ENCODE measurements around the gene OCRL. TPM values are rescaled to one million over a fixed set of nuclear protein-coding genes. Genes with fewer than 3 reads are reported as not detected.

The OCRL gene
- total and polyA plus RNA-seq, 4 donors, result 3.1 to 13.1 (median 5.7) TPM

DNA sequence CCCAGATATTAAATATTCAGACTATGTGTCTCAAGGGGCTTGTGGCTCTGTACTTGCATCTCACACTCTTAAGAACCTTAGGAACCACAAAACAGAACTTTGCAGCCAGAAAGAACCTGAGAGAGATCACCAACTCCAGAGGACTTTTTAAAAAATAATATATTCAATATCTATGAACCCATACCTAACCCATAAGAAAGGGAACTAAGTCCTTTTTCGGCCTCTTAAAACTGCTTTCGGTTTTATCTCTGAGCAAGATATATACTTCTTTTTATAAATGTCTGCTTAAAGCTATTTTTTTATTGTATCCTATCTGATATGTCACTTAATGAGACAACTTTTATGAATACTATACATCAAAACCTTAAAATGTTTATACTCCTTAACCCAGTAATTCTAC lies 27.6 kb upstream of the OCRL start:
- 92% methylated on average over 2 of the region's 2 CpGs for WGBS
- no peaks in the 10 kb centered on the region for H3K27me3 ChIP-seq (ENCODE audit: control insufficient read depth in 4 of 4, insufficient read depth in 4 of 4, low read length in 3 of 4)
- no peak overlapping the region for H3K27ac ChIP-seq (ENCODE audit: low read depth in 1 of 2, low read length in 2 of 2)
- H3K36me3 ChIP-seq (ENCODE audit: control insufficient read depth in 4 of 4, insufficient read depth in 3 of 4, low read depth in 1 of 4, low read length in 3 of 4), result peaks cover 0 to 8% (median 3%) of the 10 kb centered on the region in 4 donors
- H3K9me3 ChIP-seq (ENCODE audit: control insufficient read depth in 4 of 4, low read length in 3 of 4), result no peaks in the 10 kb centered on the region
- TF ChIP-seq GABPA (IDR thresholded peaks at IDR 0.05 in 1 of 2, conservative IDR thresholded peaks at IDR 0.05 in 1 of 2), result no peak
- no peak for TF ChIP-seq ATF3 (IDR thresholded peaks at IDR 0.05)
- no peak for TF ChIP-seq RAD21 (IDR thresholded peaks at IDR 0.05)
- TF ChIP-seq HNF4A (conservative IDR thresholded peaks at IDR 0.05), result no peak
- DNase-seq (ENCODE audit: low spot score), result no peak
- H3K9ac ChIP-seq (ENCODE audit: low read depth in 1 of 2, low read length in 2 of 2), result no peak overlapping the region
- H3K4me1 ChIP-seq (ENCODE audit: control insufficient read depth in 4 of 4, insufficient read depth in 4 of 4, low read length in 3 of 4), result peaks cover 0 to 5% (median 0%) of the 10 kb centered on the region in 4 donors
- H3K4me3 ChIP-seq (ENCODE audit: low read depth in 1 of 3, low read length in 3 of 3), result no peak overlapping the region

DNA sequence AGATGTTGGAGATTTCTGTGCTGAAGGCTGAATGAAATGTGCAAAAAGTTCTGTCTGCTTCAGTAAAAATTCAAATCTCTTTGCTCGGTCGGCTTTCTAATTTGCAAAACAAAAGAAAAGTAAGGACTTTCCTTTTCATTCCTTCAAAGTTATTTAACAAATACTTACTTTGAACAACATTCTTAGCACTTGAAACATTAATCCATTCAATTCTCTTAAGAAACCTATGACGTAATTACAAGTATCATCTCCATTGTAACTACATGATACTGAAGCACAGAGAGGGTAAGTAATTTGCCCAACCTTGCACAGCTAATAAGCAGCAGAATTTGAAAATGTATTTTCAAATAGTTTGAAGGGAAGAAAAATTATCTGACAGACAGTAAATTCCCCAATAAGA lies 23.7 kb upstream of the OCRL start:
- H3K27me3 ChIP-seq (ENCODE audit: control insufficient read depth in 4 of 4, insufficient read depth in 4 of 4, low read length in 3 of 4), result no peaks in the 10 kb centered on the region
- H3K4me1 ChIP-seq (ENCODE audit: control insufficient read depth in 4 of 4, insufficient read depth in 4 of 4, low read length in 3 of 4), result peaks cover 0 to 9% (median 2%) of the 10 kb centered on the region in 4 donors
- no peak overlapping the region for H3K4me3 ChIP-seq (ENCODE audit: low read depth in 1 of 3, low read length in 3 of 3)
- no peak overlapping the region for H3K27ac ChIP-seq (ENCODE audit: low read depth in 1 of 2, low read length in 2 of 2)
- H3K9me3 ChIP-seq (ENCODE audit: control insufficient read depth in 4 of 4, low read length in 3 of 4), result no peaks in the 10 kb centered on the region
- DNase-seq (ENCODE audit: low spot score), result no peak
- WGBS, result 94% methylated on average over 3 of the region's 3 CpGs
- H3K9ac ChIP-seq (ENCODE audit: low read depth in 1 of 2, low read length in 2 of 2), result no peak overlapping the region
- no peak for TF ChIP-seq HNF4A (conservative IDR thresholded peaks at IDR 0.05)
- no peak for TF ChIP-seq ATF3 (IDR thresholded peaks at IDR 0.05)
- TF ChIP-seq TAF1 (conservative IDR thresholded peaks at IDR 0.05), result no peak
- TF ChIP-seq JUND (IDR thresholded peaks at IDR 0.05), result no peak
- H3K36me3 ChIP-seq (ENCODE audit: control insufficient read depth in 4 of 4, insufficient read depth in 3 of 4, low read depth in 1 of 4, low read length in 3 of 4), result peaks cover 0 to 3% (median under 1%) of the 10 kb centered on the region in 4 donors

DNA sequence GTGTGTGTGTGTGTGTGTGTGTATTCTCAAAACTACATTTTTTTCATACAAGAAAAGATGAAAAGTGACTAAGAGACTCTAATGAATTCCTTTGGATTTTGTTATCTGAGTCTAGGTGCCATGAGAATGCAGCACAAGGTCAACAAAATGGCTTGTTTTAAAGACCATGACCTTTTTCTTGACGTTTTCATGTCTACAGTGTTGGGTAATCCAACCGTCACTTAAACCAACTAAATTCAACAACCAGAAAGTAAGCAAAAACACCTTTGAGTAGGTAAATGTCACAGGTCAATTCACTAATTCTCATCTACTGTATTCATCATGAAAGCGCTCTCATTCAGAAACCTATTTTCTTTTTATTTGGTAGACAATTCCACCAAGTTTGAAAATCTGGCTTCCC lies 19.9 kb upstream of the OCRL start:
- Histone ChIP-seq H3K4me1 (ENCODE audit: control insufficient read depth in 4 of 4, insufficient read depth in 4 of 4, low read length in 3 of 4) (peaks cover 0 to 15% (median 9%) of the 10 kb centered on the region in 4 donors), H3K4me3 (ENCODE audit: low read depth in 1 of 3, low read length in 3 of 3) (no peak overlapping the region), H3K9ac (ENCODE audit: low read depth in 1 of 2, low read length in 2 of 2) (no peak overlapping the region), H3K27ac (ENCODE audit: low read depth in 1 of 2, low read length in 2 of 2) (no peak overlapping the region), H3K27me3 (ENCODE audit: control insufficient read depth in 4 of 4, insufficient read depth in 4 of 4, low read length in 3 of 4) (no peaks in the 10 kb centered on the region), H3K9me3 (ENCODE audit: control insufficient read depth in 4 of 4, low read length in 3 of 4) (no peaks in the 10 kb centered on the region), H3K36me3 (ENCODE audit: control insufficient read depth in 4 of 4, insufficient read depth in 3 of 4, low read depth in 1 of 4, low read length in 3 of 4) (no peaks in the 10 kb centered on the region)
- no peak for DNase-seq (ENCODE audit: low spot score)
- WGBS, result 40% methylated on average over 3 of the region's 3 CpGs
- TF ChIP-seq HNF4A (conservative IDR thresholded peaks at IDR 0.05) (peak in 1 of 2 donors; percentile 13), FOXA1 (IDR thresholded peaks at IDR 0.05) (no peak), RXRA (IDR thresholded peaks at IDR 0.05) (peak in 1 of 2 donors; percentile 8), EGR1 (IDR thresholded peaks at IDR 0.05; ENCODE audit: low read depth in 2 of 2) (no peak)

DNA sequence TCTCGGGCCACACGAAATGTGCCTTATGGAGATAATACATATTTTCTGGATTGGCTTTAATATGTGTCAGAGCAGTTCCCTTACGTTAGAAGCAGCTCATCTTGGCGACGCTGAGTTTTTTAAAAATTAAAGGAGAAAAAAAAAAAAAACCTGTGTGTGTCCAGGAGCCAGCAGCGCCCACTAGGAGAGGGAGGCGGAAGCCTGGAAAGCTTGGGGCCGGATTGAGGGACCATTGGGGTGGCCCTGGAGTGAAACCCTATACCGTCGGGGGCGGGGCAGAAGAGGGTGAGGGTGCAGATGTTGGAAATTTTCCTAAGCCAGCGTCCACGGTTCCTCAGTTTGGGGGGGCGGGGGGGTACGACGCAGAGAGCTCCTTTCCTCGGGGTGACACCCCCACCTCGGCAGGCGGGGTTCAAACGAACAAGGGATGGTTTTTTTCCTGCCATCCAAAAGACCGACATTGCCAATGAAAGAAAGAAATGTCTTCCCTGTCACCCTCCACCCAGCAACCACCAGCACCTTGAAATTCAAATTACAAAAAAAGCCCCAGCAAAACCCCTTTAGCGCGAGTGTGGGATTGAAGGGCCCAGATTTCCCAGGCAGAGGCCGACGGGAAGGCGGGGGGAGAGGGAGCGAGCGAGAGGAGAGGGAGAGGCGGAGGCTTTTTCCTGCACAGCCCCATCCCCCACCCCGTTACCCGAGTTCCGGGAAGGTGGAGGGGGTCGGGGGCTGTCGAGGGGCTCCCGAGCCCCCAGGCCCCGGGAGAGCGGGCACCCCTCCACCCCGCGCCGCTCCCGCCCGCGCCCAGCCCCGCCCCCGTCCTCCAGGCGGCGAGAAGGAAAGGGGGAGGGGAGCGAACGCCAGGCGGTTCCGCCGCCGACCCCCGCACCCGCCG lies 17.6 kb upstream of the OCRL start:
- Histone ChIP-seq H3K36me3 (ENCODE audit: control insufficient read depth in 4 of 4, insufficient read depth in 3 of 4, low read depth in 1 of 4, low read length in 3 of 4) (no peaks in the 10 kb centered on the region), H3K9me3 (ENCODE audit: control insufficient read depth in 4 of 4, low read length in 3 of 4) (no peaks in the 10 kb centered on the region), H3K4me3 (ENCODE audit: low read depth in 1 of 3, low read length in 3 of 3) (peak overlapping the region; percentile 45 to 85 (median 83)), H3K9ac (ENCODE audit: low read depth in 1 of 2, low read length in 2 of 2) (peak overlapping the region in 1 of 2 donors; percentile 67), H3K27ac (ENCODE audit: low read depth in 1 of 2, low read length in 2 of 2) (peak overlapping the region; percentile 92 to 96), H3K27me3 (ENCODE audit: control insufficient read depth in 4 of 4, insufficient read depth in 4 of 4, low read length in 3 of 4) (no peaks in the 10 kb centered on the region), H3K4me1 (ENCODE audit: control insufficient read depth in 4 of 4, insufficient read depth in 4 of 4, low read length in 3 of 4) (peaks cover 0 to 17% (median 10%) of the 10 kb centered on the region in 4 donors)
- TF ChIP-seq GABPA (IDR thresholded peaks at IDR 0.05 in 1 of 2, conservative IDR thresholded peaks at IDR 0.05 in 1 of 2) (no peak), YY1 (IDR thresholded peaks at IDR 0.05) (no peak), ATF3 (IDR thresholded peaks at IDR 0.05) (no peak), FOXA1 (IDR thresholded peaks at IDR 0.05) (no peak), SP1 (IDR thresholded peaks at IDR 0.05) (no peak), TAF1 (conservative IDR thresholded peaks at IDR 0.05) (no peak), FOXA2 (IDR thresholded peaks at IDR 0.05) (no peak), EGR1 (IDR thresholded peaks at IDR 0.05; ENCODE audit: low read depth in 2 of 2) (no peak), HNF4G (IDR thresholded peaks at IDR 0.05) (no peak), HNF4A (conservative IDR thresholded peaks at IDR 0.05) (no peak), NR2F2 (IDR thresholded peaks at IDR 0.05) (no peak), RAD21 (IDR thresholded peaks at IDR 0.05) (no peak), RXRA (IDR thresholded peaks at IDR 0.05) (no peak)
- DNase-seq (ENCODE audit: low spot score), result peak; percentile 44
- WGBS, result 2% methylated on average over 56 of the region's 56 CpGs
